D341Med (cell line): ENCODE measurements around the gene NCOA4.
"Not testable (repeated sequence)": the region's sequence is repeated elsewhere in the genome, so short reads cannot be mapped to it uniquely, and the experiment has no call there.

ENCODE experiments used
- DNase-seq: peaks from one replicate; pipeline ENCODE4 v3.0.0; 2012; ENCODE audit warnings: low spot score

NCOA4 gene

GRCh38 chr10:45983538-45984186, 46.8 kb downstream of the NCOA4 start:
- not testable (repeated sequence) for DNase-seq

GRCh38 chr10:45981367-45981766, 49.1 kb downstream of the NCOA4 start:
- DNase-seq: not testable (repeated sequence)

GRCh38 chr10:45978554-45978953, 51.9 kb downstream of the NCOA4 start:
- not testable (repeated sequence) for DNase-seq

GRCh38 chr10:45974041-45974440, 56.4 kb downstream of the NCOA4 start:
- DNase-seq: not testable (repeated sequence)

GRCh38 chr10:45972813-45973169, 57.6 kb downstream of the NCOA4 start:
- not testable (repeated sequence) for DNase-seq

GRCh38 chr10:45972106-45972812, 58.2 kb downstream of the NCOA4 start, which contains the start of gene TIMM23:
Gene TIMM23 (plus strand): TSS chr10:45972489. CDS start chr10:45972625, 136 bp downstream.
- peak; percentile 79 for DNase-seq

GRCh38 chr10:45971742-45972105, 58.7 kb downstream of the NCOA4 start:
- DNase-seq: peak; percentile 39

- DNase-seq: not testable (repeated sequence)
Measured at GRCh38 chr10:45971019-45971418, 59.4 kb downstream of the NCOA4 start.

GRCh38 chr10:45962686-45963452, 67.6 kb downstream of the NCOA4 start:
- DNase-seq: not testable (repeated sequence)

GRCh38 chr10:45957928-45958327, 72.5 kb downstream of the NCOA4 start:
- DNase-seq: not testable (repeated sequence)

- DNase-seq: not testable (repeated sequence)
Measured at GRCh38 chr10:45956634-45957033, 73.8 kb downstream of the NCOA4 start.
